Measurements from ENCODE around the gene ANKFN1. TPM values are rescaled to one million over a fixed set of nuclear protein-coding genes. Genes with fewer than 3 reads are reported as not detected.

The ANKFN1 gene
- polyA plus RNA-seq, 3 donors: not detected

DNA sequence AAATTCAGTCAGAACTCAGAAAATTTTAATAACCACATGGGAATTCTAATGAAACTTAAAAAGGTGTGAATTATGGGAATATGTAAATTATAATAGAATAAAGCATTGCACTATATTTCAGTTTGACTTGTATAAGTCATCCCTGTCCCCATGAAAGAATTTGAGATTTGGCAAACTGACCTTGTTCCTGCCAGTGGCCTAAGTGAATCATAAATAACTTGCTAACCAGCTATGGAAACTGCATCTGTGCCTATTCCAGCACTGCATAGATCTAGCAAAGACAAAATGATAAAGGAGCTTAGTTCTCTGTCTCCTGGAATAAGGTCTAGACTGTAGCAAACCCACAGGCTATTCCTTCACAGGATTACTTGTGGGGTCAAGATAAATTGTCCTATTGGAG, 333.5 kb downstream of the ANKFN1 start:
- Mint-ChIP-seq H3K4me3 (no peak overlapping the region), H3K27me3 (ENCODE audit: low read depth in 3 of 3) (peaks cover 0 to 3% (median 2%) of the 10 kb centered on the region in 3 donors), H3K27ac (no peak overlapping the region), H3K4me1 (no peaks in the 10 kb centered on the region), H3K36me3 (no peaks in the 10 kb centered on the region), H3K9me3 (no peaks in the 10 kb centered on the region)
- TF ChIP-seq, protein P1, sequence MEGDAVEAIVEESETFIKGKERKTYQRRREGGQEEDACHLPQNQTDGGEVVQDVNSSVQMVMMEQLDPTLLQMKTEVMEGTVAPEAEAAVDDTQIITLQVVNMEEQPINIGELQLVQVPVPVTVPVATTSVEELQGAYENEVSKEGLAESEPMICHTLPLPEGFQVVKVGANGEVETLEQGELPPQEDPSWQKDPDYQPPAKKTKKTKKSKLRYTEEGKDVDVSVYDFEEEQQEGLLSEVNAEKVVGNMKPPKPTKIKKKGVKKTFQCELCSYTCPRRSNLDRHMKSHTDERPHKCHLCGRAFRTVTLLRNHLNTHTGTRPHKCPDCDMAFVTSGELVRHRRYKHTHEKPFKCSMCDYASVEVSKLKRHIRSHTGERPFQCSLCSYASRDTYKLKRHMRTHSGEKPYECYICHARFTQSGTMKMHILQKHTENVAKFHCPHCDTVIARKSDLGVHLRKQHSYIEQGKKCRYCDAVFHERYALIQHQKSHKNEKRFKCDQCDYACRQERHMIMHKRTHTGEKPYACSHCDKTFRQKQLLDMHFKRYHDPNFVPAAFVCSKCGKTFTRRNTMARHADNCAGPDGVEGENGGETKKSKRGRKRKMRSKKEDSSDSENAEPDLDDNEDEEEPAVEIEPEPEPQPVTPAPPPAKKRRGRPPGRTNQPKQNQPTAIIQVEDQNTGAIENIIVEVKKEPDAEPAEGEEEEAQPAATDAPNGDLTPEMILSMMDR (IDR thresholded peaks at IDR 0.05): no peak
- Histone ChIP-seq H2AFZ (ENCODE audit: insufficient read depth, low read depth, low read length, poor library complexity, severe bottlenecking) (no peak overlapping the region), H3K9ac (ENCODE audit: insufficient read depth, low read length, poor library complexity, severe bottlenecking) (no peak overlapping the region), H3K79me2 (ENCODE audit: insufficient read depth, low read length) (no peaks in the 10 kb centered on the region), H3K4me1 (ENCODE audit: control insufficient read depth in 1 of 2, insufficient read depth in 2 of 2, low read length in 2 of 2) (no peaks in the 10 kb centered on the region), H3K27me3 (ENCODE audit: control insufficient read depth in 2 of 2, insufficient read depth in 2 of 2, low read length in 2 of 2) (no peaks in the 10 kb centered on the region), H3K9me3 (replicated peaks in 1 of 2; ENCODE audit: control insufficient read depth in 1 of 2, insufficient read depth in 1 of 2, low read length in 2 of 2) (no peaks in the 10 kb centered on the region), H3K36me3 (replicated peaks in 1 of 2; ENCODE audit: control insufficient read depth in 1 of 2, insufficient read depth in 2 of 2, low read length in 2 of 2) (no peaks in the 10 kb centered on the region), H3K27ac (ENCODE audit: low read depth in 1 of 2, low read length in 2 of 2) (no peak overlapping the region), H4K20me1 (ENCODE audit: insufficient read depth, low read length) (no peaks in the 10 kb centered on the region), H3K4me2 (replicated peaks; ENCODE audit: extremely low read depth, low read length, poor library complexity, severe bottlenecking) (no peak overlapping the region), H3K4me3 (replicated peaks in 1 of 3; ENCODE audit: low read depth in 2 of 3, low read length in 3 of 3) (no peak overlapping the region)
- intact Hi-C loops (cut with micrococcal nuclease): no loop called here
- DNase-seq: no peak

DNA sequence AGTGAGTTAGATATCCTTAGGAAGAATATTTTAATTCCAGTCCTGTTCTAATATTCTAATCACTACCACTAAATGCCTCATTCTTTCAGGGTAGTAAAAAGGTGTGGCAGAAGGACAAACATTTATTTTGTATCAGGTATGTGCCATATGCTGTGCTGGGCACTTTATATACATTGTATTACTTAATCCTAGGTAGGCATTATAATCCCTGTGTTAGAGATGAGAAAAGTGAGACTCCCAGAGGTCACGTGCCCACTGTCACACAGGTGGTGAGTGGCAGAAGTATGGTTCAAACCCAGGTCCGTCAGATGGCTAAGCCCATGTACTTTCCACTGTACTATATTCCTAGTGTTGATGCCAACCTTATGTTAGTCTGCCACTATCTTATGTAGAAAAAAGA, 335.5 kb downstream of the ANKFN1 start:
- H3K27ac Mint-ChIP-seq: no peak overlapping the region
- Histone ChIP-seq H3K36me3 (replicated peaks in 1 of 2; ENCODE audit: control insufficient read depth in 1 of 2, insufficient read depth in 2 of 2, low read length in 2 of 2) (no peaks in the 10 kb centered on the region), H3K27me3 (ENCODE audit: control insufficient read depth in 2 of 2, insufficient read depth in 2 of 2, low read length in 2 of 2) (no peaks in the 10 kb centered on the region), H3K4me1 (ENCODE audit: control insufficient read depth in 1 of 2, insufficient read depth in 2 of 2, low read length in 2 of 2) (no peaks in the 10 kb centered on the region), H3K27ac (ENCODE audit: low read depth in 1 of 2, low read length in 2 of 2) (no peak overlapping the region), H4K20me1 (ENCODE audit: insufficient read depth, low read length) (no peaks in the 10 kb centered on the region), H3K79me2 (ENCODE audit: insufficient read depth, low read length) (no peaks in the 10 kb centered on the region), H2AFZ (ENCODE audit: insufficient read depth, low read depth, low read length, poor library complexity, severe bottlenecking) (no peak overlapping the region), H3K9me3 (replicated peaks in 1 of 2; ENCODE audit: control insufficient read depth in 1 of 2, insufficient read depth in 1 of 2, low read length in 2 of 2) (no peaks in the 10 kb centered on the region), H3K9ac (ENCODE audit: insufficient read depth, low read length, poor library complexity, severe bottlenecking) (no peak overlapping the region), H3K4me3 (replicated peaks in 1 of 3; ENCODE audit: low read depth in 2 of 3, low read length in 3 of 3) (no peak overlapping the region), H3K4me2 (replicated peaks; ENCODE audit: extremely low read depth, low read length, poor library complexity, severe bottlenecking) (no peak overlapping the region)
- no peaks in the 10 kb centered on the region for H3K4me1 Mint-ChIP-seq
- intact Hi-C loops (cut with micrococcal nuclease): no loop called here
- 100% methylated on average over 1 of the region's 2 CpGs for WGBS (ENCODE audit: insufficient coverage)
- no peak overlapping the region for H3K4me3 Mint-ChIP-seq
- H3K27me3 Mint-ChIP-seq (ENCODE audit: low read depth in 3 of 3): peaks cover 0 to 3% (median 0%) of the 10 kb centered on the region in 3 donors
- TF ChIP-seq, protein P1 (IDR thresholded peaks at IDR 0.05): no peak
- DNase-seq: no peak
- no peaks in the 10 kb centered on the region for H3K36me3 Mint-ChIP-seq
- no peaks in the 10 kb centered on the region for H3K9me3 Mint-ChIP-seq
